K562 (cell line): ENCODE results near the gene KCNT1. TPM values are rescaled to one million over a fixed set of nuclear protein-coding genes. Genes with fewer than 3 reads are reported as not detected.

Experiments
- ATAC-seq: fragments of 200-7000 bp; cut with Tn5 transposase; 3 replicates; pipeline ENCODE4 v1.9.1; 2020; ENCODE audit warnings: moderate library complexity
- BruUV-seq: library from RNA; stranded (reverse); fragments of 400-500 nt; replicated peaks from 2 replicates; lab custom pipeline; 2021; lab: Mats Ljungman, UMichigan
- CTCF ChIA-PET: fragments of 300-600 bp; formaldehyde crosslinking; extraction: SDS; loops from one replicate; lab custom pipeline; 2021; ENCODE audit warnings: low intra/inter-chr PET ratio; lab: Yijun Ruan, JAX
- POLR2A ChIA-PET: fragments of 300-600, 350-650 bp; sonication (Branson Sonifier 250); formaldehyde crosslinking; extraction: SDS; loops from one replicate; lab custom pipeline; 2021; ENCODE audit warnings: antibody characterized with exemption, inconsistent platforms; lab: Yijun Ruan, JAX
- DNase-seq, 4 experiments: peaks; one replicate each; pipeline versions ENCODE4 v3.0.0 to v3.0.0-alpha.2; 2011 to 2018; ENCODE audit warnings: low spot score in 3 of 4, mixed read lengths in 3 of 4; ENCODE audit errors: extremely low read depth in 1 of 4
- FAIRE-seq: peaks from 2 replicates; lab custom pipeline; 2011; peaks lifted over from hg19 to GRCh38; lab: Jason Lieb, UNC
- H2AFZ ChIP-seq: 2 replicates; pipeline ENCODE4 v1.6.0; 2011; ENCODE audit warnings: low read depth, low read length, control low read depth, inconsistent platforms
- H3K27ac ChIP-seq: fragments of 200-600 bp; 3 replicates; pipeline ENCODE4 v1.8.0; 2011; ENCODE audit warnings: low read depth, mild to moderate bottlenecking, control low read depth, inconsistent platforms, low read length, moderate library complexity, mixed read lengths; ENCODE audit errors: extremely low read depth
- H3K27me3 ChIP-seq, 2 experiments: fragments of 300-600 bp in 1 of 2; 2 replicates in 1 of 2; 3 replicates in 1 of 2; pipeline versions ENCODE4 v1.6.0 to v1.8.0; 2011; ENCODE audit warnings: inconsistent platforms in 2 of 2, low read length in 2 of 2, mild to moderate bottlenecking in 1 of 2, mixed read lengths in 1 of 2, moderate library complexity in 1 of 2; ENCODE audit not compliant: control insufficient read depth in 2 of 2, insufficient read depth in 2 of 2
- H3K36me3 ChIP-seq: fragments of 300-600 bp; 3 replicates; pipeline ENCODE4 v1.8.0; 2011; ENCODE audit warnings: mild to moderate bottlenecking, low read length, inconsistent platforms; ENCODE audit not compliant: control insufficient read depth, insufficient read depth
- H3K4me1 ChIP-seq, 2 experiments: fragments of 200-600 bp in 1 of 2; replicated peaks in 1 of 2; 2 replicates in 1 of 2; 3 replicates in 1 of 2; pipeline versions ENCODE4 v1.5.1 to v1.8.0; 2011; ENCODE audit warnings: inconsistent platforms in 2 of 2, low read length in 2 of 2, mild to moderate bottlenecking in 1 of 2, mixed read lengths in 1 of 2, moderate library complexity in 1 of 2; ENCODE audit not compliant: control insufficient read depth in 2 of 2, insufficient read depth in 2 of 2
- H3K4me2 ChIP-seq: 2 replicates; pipeline ENCODE4 v1.6.1; 2011; ENCODE audit warnings: low read length, control low read depth, inconsistent platforms, mixed read lengths; ENCODE audit not compliant: insufficient read depth
- H3K4me3 ChIP-seq: fragments of 200-600 bp; sonication (generic), shearing (Covaris generic); 2 replicates; pipeline ENCODE4 v1.5.1; 2016; ENCODE audit warnings: control low read depth, inconsistent platforms
- H3K79me2 ChIP-seq: fragments of 200-600 bp; 3 replicates; pipeline ENCODE4 v1.8.0; 2011; ENCODE audit warnings: low read length, inconsistent platforms; ENCODE audit not compliant: control insufficient read depth, insufficient read depth
- H3K9ac ChIP-seq, 2 experiments: 2 replicates each; pipeline versions ENCODE4 v1.6.0 to v1.6.1; 2011; ENCODE audit warnings: low read depth in 2 of 2, low read length in 2 of 2, control low read depth in 1 of 2, inconsistent platforms in 1 of 2, mild to moderate bottlenecking in 1 of 2, mixed read lengths in 1 of 2; ENCODE audit not compliant: insufficient read depth in 1 of 2
- H3K9me1 ChIP-seq: one replicate; pipeline ENCODE4 v1.6.0; 2011; ENCODE audit warnings: inconsistent platforms, mild to moderate bottlenecking, low read length, moderate library complexity; ENCODE audit not compliant: control insufficient read depth, insufficient read depth
- H3K9me3 ChIP-seq: replicated peaks from 2 replicates; pipeline ENCODE4 v1.5.1; 2011; ENCODE audit warnings: low read depth, low read length, inconsistent platforms; ENCODE audit not compliant: control insufficient read depth, insufficient read depth
- H4K20me1 ChIP-seq: replicated peaks from 2 replicates; pipeline ENCODE4 v1.6.1; 2011; ENCODE audit warnings: low read length, inconsistent platforms, mixed read lengths; ENCODE audit not compliant: control insufficient read depth, insufficient read depth
- ELF4 ChIP-seq: fragments of 450-650 bp; formaldehyde crosslinking; IDR thresholded peaks from 2 replicates; pipeline ENCODE4 v1.4.0; 2022; ENCODE audit warnings: missing genetic modification characterization
- ESRRB ChIP-seq: fragments of 250-450 bp; sonication (Bioruptor Pico); IDR thresholded peaks from 2 replicates; pipeline ENCODE4 v1.5.0; 2020; ENCODE audit warnings: mild to moderate bottlenecking, moderate library complexity, borderline replicate concordance
- GTF2F1 ChIP-seq: IDR thresholded peaks from 2 replicates; pipeline ENCODE4 v1.6.1; 2011; ENCODE audit warnings: low read depth, low read length, improper control_type of control experiment
- MYBL2 ChIP-seq, 2 experiments: fragments of 450-650 bp in 1 of 2; sonication (generic) in 1 of 2; formaldehyde crosslinking in 1 of 2; IDR thresholded peaks; 2 replicates each; pipeline versions ENCODE4 v1.6.1 to v1.8.1; 2017 to 2022; ENCODE audit warnings: borderline replicate concordance in 1 of 2, inconsistent platforms in 1 of 2, low read depth in 1 of 2, mild to moderate bottlenecking in 1 of 2, missing genetic modification reagents in 1 of 2, moderate library complexity in 1 of 2
- PHB ChIP-seq: fragments of 250-450 bp; sonication (Bioruptor Pico); IDR thresholded peaks from 2 replicates; pipeline ENCODE4 v1.5.0; 2021
- RAD21 ChIP-seq, 2 experiments: fragments of 250-450 bp in 1 of 2; fragments of 450-650 bp in 1 of 2; sonication (Bioruptor Pico) in 1 of 2; formaldehyde crosslinking in 1 of 2; IDR thresholded peaks in 1 of 2; conservative IDR thresholded peaks in 1 of 2; 2 replicates each; pipeline versions ENCODE4 v1.4.0 to v1.8.0; 2020 to 2022; ENCODE audit warnings: mild to moderate bottlenecking in 2 of 2, moderate library complexity in 1 of 2
- TARDBP ChIP-seq: fragments of 450-650 bp; IDR thresholded peaks from 2 replicates; pipeline ENCODE4 v1.6.1; 2016
- WHSC1 ChIP-seq: IDR thresholded peaks from one replicate; pipeline ENCODE4 v1.6.1; 2012; ENCODE audit warnings: low read length, control low read depth, inconsistent platforms
- WGBS: fragments of 100-300 bp; shearing (Covaris generic); methylation state at CpG from one replicate; pipeline ENCODE4 v1.1.6; 2016; ENCODE audit warnings: low coverage, mixed read lengths; ENCODE audit not compliant: insufficient coverage; ENCODE audit errors: missing lambda C conversion rate; 5-methylcytosine and 5-hydroxymethylcytosine counted together
- in situ Hi-C: fragments of 300-500 bp; cut with MboI; formaldehyde crosslinking; loops from 4 replicates; pipeline ENCODE4 v1.15.0; 2018; ENCODE audit warnings: inconsistent platforms, mixed read lengths
- intact Hi-C: fragments of 100-400 bp; cut with micrococcal nuclease; formaldehyde crosslinking; loops from 2 replicates; pipeline ENCODE4 v1.14.2; 2022
- polyA plus RNA-seq, 8 experiments: library from polyadenylated mRNA; depleted of rRNA in 4 of 8; stranded (reverse) in 5 of 8; unstranded in 3 of 8; fragments of >200 nt; fragmentation: Nextera tagmentation in 2 of 8; fragmentation: Illumina TruSeq in 1 of 8; extraction: Ambion mirVana in 2 of 8; extraction: Trizol in 1 of 8; gene quantifications; 2 replicates each; pipeline versions ENCODE4 v1.2.1 to v1.2.3, GENCODE V29; 2011 to 2014; ENCODE audit warnings: inconsistent platforms in 1 of 8, missing spikeins in 1 of 8
- total RNA-seq, 7 experiments: library from RNA; depleted of rRNA in 6 of 7; stranded (reverse); fragments of >200 nt in 6 of 7; fragmentation: Illumina TruSeq in 2 of 7; extraction: Trizol in 2 of 7; gene quantifications; 2 replicates each; pipeline versions ENCODE4 v1.2.1 to v1.2.3, GENCODE V29; 2011 to 2021; ENCODE audit warnings: low replicate concordance in 1 of 7
- TF ChIP-seq, protein P1 (sequence below): sonication (generic); formaldehyde crosslinking; IDR thresholded peaks from 2 replicates; pipeline ENCODE4 v1.8.1; 2022; ENCODE audit warnings: missing genetic modification reagents
- TF ChIP-seq, protein P2 (sequence below): fragments of 450-650 bp; formaldehyde crosslinking; IDR thresholded peaks from 2 replicates; pipeline ENCODE4 v1.4.0; 2022; ENCODE audit warnings: mild to moderate bottlenecking, moderate library complexity
- TF ChIP-seq, protein P3 (sequence below): fragments of 200-800 bp; sonication (Bioruptor generic); IDR thresholded peaks from 2 replicates; pipeline ENCODE4 v1.6.1; 2017; ENCODE audit warnings: missing genetic modification characterization, missing compliant biosample characterization
- TF ChIP-seq, protein P4 (sequence below): fragments of 450-650 bp; IDR thresholded peaks from 2 replicates; pipeline ENCODE4 v1.6.1; 2016; ENCODE audit warnings: mild to moderate bottlenecking

KCNT1 gene
- total and polyA plus RNA-seq, 9 of the 15 experiments (the other 6 are each of a cell fraction or from before 2014, with no cell fraction given), result 0.05 TPM; not detected in 8

DNA sequence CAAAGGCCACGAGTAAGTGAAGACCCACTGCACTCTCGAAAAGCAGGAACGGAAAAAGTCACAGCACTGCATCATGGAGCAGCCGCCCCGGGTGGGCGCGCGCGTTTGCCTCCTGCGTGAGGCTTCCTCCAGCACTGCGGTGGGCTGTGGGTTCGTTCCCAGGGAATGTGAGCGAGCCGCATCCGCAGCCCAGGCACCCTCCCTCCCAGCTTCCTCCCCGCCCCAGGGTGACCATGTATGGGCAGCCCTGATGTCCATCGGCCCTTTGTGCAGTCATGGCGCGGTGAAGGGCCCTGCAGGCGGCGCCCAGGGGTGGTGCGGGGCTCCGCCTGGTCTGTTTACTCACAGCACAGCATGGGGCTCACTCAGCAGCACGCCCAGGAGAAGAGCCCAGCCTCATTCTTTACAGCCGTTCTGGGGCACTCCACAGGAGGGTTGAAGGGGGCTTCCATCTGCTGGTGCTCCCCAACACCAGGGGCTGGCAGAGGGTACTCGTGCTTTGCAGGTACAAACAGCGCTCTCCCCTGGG is 32.7 kb downstream of the KCNT1 start (continued):
- TF ChIP-seq, protein P1, sequence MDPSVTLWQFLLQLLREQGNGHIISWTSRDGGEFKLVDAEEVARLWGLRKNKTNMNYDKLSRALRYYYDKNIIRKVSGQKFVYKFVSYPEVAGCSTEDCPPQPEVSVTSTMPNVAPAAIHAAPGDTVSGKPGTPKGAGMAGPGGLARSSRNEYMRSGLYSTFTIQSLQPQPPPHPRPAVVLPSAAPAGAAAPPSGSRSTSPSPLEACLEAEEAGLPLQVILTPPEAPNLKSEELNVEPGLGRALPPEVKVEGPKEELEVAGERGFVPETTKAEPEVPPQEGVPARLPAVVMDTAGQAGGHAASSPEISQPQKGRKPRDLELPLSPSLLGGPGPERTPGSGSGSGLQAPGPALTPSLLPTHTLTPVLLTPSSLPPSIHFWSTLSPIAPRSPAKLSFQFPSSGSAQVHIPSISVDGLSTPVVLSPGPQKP (CRISPR knock-in tag), result no peak
- TF ChIP-seq GTF2F1, result no peak
- TF ChIP-seq, all 486 proteins: peak for 0

DNA sequence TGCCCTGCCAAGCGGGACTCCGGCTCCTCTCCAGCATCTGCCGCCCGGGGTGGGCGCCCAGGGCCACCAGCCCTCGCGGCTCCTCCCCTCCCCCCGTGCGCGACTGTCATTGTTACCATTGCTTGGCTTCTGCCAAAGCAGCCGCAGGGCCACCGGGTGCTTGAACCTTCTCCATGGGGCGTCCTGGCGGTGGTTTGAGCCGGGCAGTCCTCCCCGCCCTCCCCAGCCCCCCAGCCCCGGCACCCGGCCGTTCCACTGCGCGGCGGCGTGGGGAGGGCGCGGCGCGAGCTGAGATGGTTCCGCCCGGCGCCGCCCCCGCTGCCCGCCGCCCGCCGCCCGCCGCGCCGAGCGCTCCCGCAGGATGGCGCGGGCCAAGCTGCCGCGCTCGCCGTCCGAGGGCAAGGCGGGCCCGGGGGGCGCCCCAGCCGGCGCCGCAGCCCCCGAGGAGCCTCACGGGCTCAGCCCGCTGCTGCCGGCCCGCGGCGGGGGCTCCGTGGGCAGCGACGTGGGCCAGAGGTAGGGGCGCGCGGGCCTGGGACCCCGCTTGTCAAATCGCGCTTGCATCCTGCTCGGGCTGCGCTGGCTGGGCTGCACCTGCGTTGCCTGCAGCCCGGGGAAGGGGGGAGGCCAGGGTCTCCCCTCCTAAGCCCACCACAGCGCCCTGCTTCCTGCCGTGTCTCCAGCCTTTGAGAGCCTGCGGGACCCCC is 34.4 kb downstream of the KCNT1 start:
- no TSS peak for BruUV-seq
- CTCF ChIA-PET, result no interaction called here
- Histone ChIP-seq H3K4me3 (no peak overlapping the region), H3K4me2 (no peak overlapping the region), H2AFZ (no peak overlapping the region), H3K36me3 (no peaks in the 10 kb centered on the region), H3K27ac (no peak overlapping the region), H3K79me2 (no peaks in the 10 kb centered on the region), H3K4me1 (peaks cover 0 to 24% of the 10 kb centered on the region in 2 experiments; a peak in 1 of 5 replicates), H3K27me3 (peaks cover 0 to 34% of the 10 kb centered on the region in 2 experiments; a peak in 3 of 5 replicates), H3K9me3 (0 out of 2 replicates have a peak, but pooled peaks cover 3% of the 10 kb centered on the region), H4K20me1 (peaks cover 8% of the 10 kb centered on the region; the same call in 1 of the 2 replicates), H3K9ac (no peak overlapping the region), H3K9me1 (no peaks in the 10 kb centered on the region)
- POLR2A ChIA-PET, result no interaction called here
- intact Hi-C loops, result no loop called here
- ATAC-seq (no peak), DNase-seq (peak in 1 of 4 experiments; percentile 28), FAIRE-seq (no peak)
- 8% methylated on average over 23 of the region's 78 CpGs for WGBS
- in situ Hi-C loops, result no loop called here
- TF ChIP-seq WHSC1, result no peak
- TF ChIP-seq, protein P2, sequence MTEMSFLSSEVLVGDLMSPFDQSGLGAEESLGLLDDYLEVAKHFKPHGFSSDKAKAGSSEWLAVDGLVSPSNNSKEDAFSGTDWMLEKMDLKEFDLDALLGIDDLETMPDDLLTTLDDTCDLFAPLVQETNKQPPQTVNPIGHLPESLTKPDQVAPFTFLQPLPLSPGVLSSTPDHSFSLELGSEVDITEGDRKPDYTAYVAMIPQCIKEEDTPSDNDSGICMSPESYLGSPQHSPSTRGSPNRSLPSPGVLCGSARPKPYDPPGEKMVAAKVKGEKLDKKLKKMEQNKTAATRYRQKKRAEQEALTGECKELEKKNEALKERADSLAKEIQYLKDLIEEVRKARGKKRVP (CRISPR knock-in tag), result no peak
- no peak for TF ChIP-seq TARDBP
- TF ChIP-seq ESRRB (CRISPR knock-in tag), result no peak
- TF ChIP-seq PHB (CRISPR knock-in tag), result no peak
- no peak for TF ChIP-seq MYBL2 (IDR thresholded peaks at IDR 0.05; ENCODE audit: low read depth)
- TF ChIP-seq MYBL2 (CRISPR knock-in tag; IDR thresholded peaks at IDR 0.05; ENCODE audit: borderline replicate concordance), result no peak
- TF ChIP-seq ELF4 (CRISPR knock-in tag), result no peak
- TF ChIP-seq, protein P3, sequence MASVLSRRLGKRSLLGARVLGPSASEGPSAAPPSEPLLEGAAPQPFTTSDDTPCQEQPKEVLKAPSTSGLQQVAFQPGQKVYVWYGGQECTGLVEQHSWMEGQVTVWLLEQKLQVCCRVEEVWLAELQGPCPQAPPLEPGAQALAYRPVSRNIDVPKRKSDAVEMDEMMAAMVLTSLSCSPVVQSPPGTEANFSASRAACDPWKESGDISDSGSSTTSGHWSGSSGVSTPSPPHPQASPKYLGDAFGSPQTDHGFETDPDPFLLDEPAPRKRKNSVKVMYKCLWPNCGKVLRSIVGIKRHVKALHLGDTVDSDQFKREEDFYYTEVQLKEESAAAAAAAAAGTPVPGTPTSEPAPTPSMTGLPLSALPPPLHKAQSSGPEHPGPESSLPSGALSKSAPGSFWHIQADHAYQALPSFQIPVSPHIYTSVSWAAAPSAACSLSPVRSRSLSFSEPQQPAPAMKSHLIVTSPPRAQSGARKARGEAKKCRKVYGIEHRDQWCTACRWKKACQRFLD (CRISPR knock-in tag), result no peak
- TF ChIP-seq RAD21 (CRISPR knock-in tag; conservative IDR thresholded peaks at IDR 0.05 in 1 of 2, IDR thresholded peaks at IDR 0.05 in 1 of 2), result no peak
- TF ChIP-seq, protein P4, sequence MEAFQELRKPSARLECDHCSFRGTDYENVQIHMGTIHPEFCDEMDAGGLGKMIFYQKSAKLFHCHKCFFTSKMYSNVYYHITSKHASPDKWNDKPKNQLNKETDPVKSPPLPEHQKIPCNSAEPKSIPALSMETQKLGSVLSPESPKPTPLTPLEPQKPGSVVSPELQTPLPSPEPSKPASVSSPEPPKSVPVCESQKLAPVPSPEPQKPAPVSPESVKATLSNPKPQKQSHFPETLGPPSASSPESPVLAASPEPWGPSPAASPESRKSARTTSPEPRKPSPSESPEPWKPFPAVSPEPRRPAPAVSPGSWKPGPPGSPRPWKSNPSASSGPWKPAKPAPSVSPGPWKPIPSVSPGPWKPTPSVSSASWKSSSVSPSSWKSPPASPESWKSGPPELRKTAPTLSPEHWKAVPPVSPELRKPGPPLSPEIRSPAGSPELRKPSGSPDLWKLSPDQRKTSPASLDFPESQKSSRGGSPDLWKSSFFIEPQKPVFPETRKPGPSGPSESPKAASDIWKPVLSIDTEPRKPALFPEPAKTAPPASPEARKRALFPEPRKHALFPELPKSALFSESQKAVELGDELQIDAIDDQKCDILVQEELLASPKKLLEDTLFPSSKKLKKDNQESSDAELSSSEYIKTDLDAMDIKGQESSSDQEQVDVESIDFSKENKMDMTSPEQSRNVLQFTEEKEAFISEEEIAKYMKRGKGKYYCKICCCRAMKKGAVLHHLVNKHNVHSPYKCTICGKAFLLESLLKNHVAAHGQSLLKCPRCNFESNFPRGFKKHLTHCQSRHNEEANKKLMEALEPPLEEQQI, result no peak
